Mesenchymal stem cell (in vitro differentiated cells and primary cell): ENCODE results near the gene SAT1.

Source experiments
- DNase-seq: peaks from one replicate; pipeline ENCODE4 v3.0.0-alpha.2; 2013
- H2AFZ ChIP-seq: one replicate; pipeline ENCODE4 v1.6.1; 2013; ENCODE audit warnings: low read depth, mild to moderate bottlenecking, control low read depth, inconsistent platforms, low read length, moderate library complexity
- H2AK5ac ChIP-seq: 2 replicates; pipeline ENCODE4 v1.6.1; 2013; ENCODE audit warnings: low read length, moderate library complexity, mild to moderate bottlenecking, inconsistent platforms; ENCODE audit not compliant: severe bottlenecking
- H2BK120ac ChIP-seq: one replicate; pipeline ENCODE4 v1.6.1; 2013; ENCODE audit warnings: low read depth, mild to moderate bottlenecking, inconsistent platforms, low read length, moderate library complexity
- H2BK12ac ChIP-seq, 2 experiments: one replicate each; pipeline ENCODE4 v1.6.1; 2013; ENCODE audit warnings: inconsistent platforms in 2 of 2, low read length in 2 of 2, mild to moderate bottlenecking in 2 of 2, moderate library complexity in 2 of 2, control low read depth in 1 of 2
- H2BK15ac ChIP-seq: one replicate; pipeline ENCODE4 v1.6.1; 2013; ENCODE audit warnings: mild to moderate bottlenecking, low read depth, inconsistent platforms; ENCODE audit not compliant: poor library complexity, severe bottlenecking
- H2BK5ac ChIP-seq: 2 replicates; pipeline ENCODE4 v1.6.1; 2013; ENCODE audit warnings: low read depth, mild to moderate bottlenecking, low read length, control low read depth, inconsistent platforms; ENCODE audit not compliant: poor library complexity, severe bottlenecking
- H3K14ac ChIP-seq, 2 experiments: one replicate each; pipeline ENCODE4 v1.6.1; 2013; ENCODE audit warnings: inconsistent platforms in 2 of 2, low read length in 2 of 2, control low read depth in 1 of 2, mild to moderate bottlenecking in 1 of 2, moderate library complexity in 1 of 2
- H3K18ac ChIP-seq, 2 experiments: one replicate each; pipeline ENCODE4 v1.6.1; 2013; ENCODE audit warnings: inconsistent platforms in 2 of 2, low read length in 2 of 2, control low read depth in 1 of 2, low read depth in 1 of 2, mild to moderate bottlenecking in 1 of 2
- H3K23ac ChIP-seq, 2 experiments: one replicate each; pipeline ENCODE4 v1.6.1; 2013; ENCODE audit warnings: inconsistent platforms in 2 of 2, low read length in 2 of 2, mild to moderate bottlenecking in 2 of 2, moderate library complexity in 2 of 2, control low read depth in 1 of 2
- H3K27ac ChIP-seq: 2 replicates; pipeline ENCODE4 v1.5.1; 2013; ENCODE audit warnings: mild to moderate bottlenecking, moderate library complexity, low read length, control low read depth, inconsistent platforms; ENCODE audit not compliant: poor library complexity, severe bottlenecking
- H3K27me3 ChIP-seq, 2 experiments: 2 replicates each; pipeline versions ENCODE4 v1.6.1 to v1.7.0; 2013; ENCODE audit warnings: low read length in 2 of 2, mild to moderate bottlenecking in 2 of 2, moderate library complexity in 2 of 2, control low read depth in 1 of 2, inconsistent platforms in 1 of 2; ENCODE audit not compliant: control insufficient read depth in 1 of 2, insufficient read depth in 1 of 2
- H3K36me3 ChIP-seq, 2 experiments: 2 replicates each; pipeline versions ENCODE4 v1.6.1 to v1.7.0; 2013; ENCODE audit warnings: low read length in 2 of 2, control low read depth in 1 of 2, inconsistent platforms in 1 of 2, low read depth in 1 of 2, mild to moderate bottlenecking in 1 of 2; ENCODE audit not compliant: insufficient read depth in 2 of 2, control insufficient read depth in 1 of 2
- H3K4ac ChIP-seq, 2 experiments: one replicate each; pipeline ENCODE4 v1.6.1; 2013; ENCODE audit warnings: inconsistent platforms in 2 of 2, low read length in 2 of 2, mild to moderate bottlenecking in 2 of 2, moderate library complexity in 2 of 2, control low read depth in 1 of 2, low read depth in 1 of 2
- H3K4me1 ChIP-seq: 2 replicates; pipeline ENCODE4 v1.6.1; 2013; ENCODE audit warnings: low read depth, low read length, control low read depth; ENCODE audit not compliant: control insufficient read depth, insufficient read depth
- H3K4me2 ChIP-seq: 2 replicates; pipeline ENCODE4 v1.6.1; 2013; ENCODE audit warnings: low read length, mild to moderate bottlenecking, inconsistent platforms; ENCODE audit not compliant: poor library complexity, severe bottlenecking
- H3K4me3 ChIP-seq, 2 experiments: 2 replicates each; pipeline versions ENCODE4 v1.5.1 to v1.7.0; 2013; ENCODE audit warnings: low read length in 2 of 2, mild to moderate bottlenecking in 2 of 2, control low read depth in 1 of 2, low read depth in 1 of 2; ENCODE audit not compliant: insufficient read depth in 1 of 2
- H3K79me1 ChIP-seq: replicated peaks from 2 replicates; pipeline ENCODE4 v1.6.1; 2013; ENCODE audit warnings: mild to moderate bottlenecking, control low read depth, low read length, inconsistent platforms; ENCODE audit not compliant: poor library complexity, severe bottlenecking
- H3K9ac ChIP-seq: 2 replicates; pipeline ENCODE4 v1.7.0; 2013; ENCODE audit warnings: mild to moderate bottlenecking, low read length, moderate library complexity
- H3K9me3 ChIP-seq: 2 replicates; pipeline ENCODE4 v1.7.0; 2013; ENCODE audit warnings: mild to moderate bottlenecking, low read length; ENCODE audit not compliant: control insufficient read depth
- H4K8ac ChIP-seq: one replicate; pipeline ENCODE4 v1.6.1; 2013; ENCODE audit warnings: inconsistent platforms, mild to moderate bottlenecking, low read length, moderate library complexity
- H4K91ac ChIP-seq: one replicate; pipeline ENCODE4 v1.6.1; 2013; ENCODE audit warnings: mild to moderate bottlenecking, low read length, inconsistent platforms
- WGBS: methylation state at CpG from one replicate; pipeline ENCODE4 v1.1.7; 2013; ENCODE audit warnings: mixed read lengths; 5-methylcytosine and 5-hydroxymethylcytosine counted together

The SAT1 gene

DNA sequence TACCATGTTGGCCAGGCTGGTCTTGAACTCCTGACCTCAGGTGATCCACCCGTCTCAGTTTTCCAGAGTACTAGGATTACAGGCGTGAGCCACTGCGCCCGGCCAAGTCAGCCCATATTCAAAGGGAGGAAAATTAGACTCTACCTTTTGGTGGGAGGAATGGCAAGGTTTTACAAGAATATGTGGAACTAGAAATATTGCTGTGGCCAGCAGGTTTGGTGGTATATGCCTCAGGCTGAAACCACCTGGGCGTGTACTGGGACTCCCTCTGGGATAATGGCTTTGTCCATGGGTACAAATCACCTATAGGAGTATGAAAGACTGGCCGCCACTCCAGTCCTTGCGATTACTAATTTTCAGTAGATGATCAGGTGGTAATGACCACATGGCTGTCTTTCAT is 32.4 kb downstream of the SAT1 start:
- Histone ChIP-seq H2AFZ (no peak overlapping the region), H2AK5ac (no peak overlapping the region), H3K23ac (no peak overlapping the region), H3K9me3 (peaks cover 8% of the 10 kb centered on the region), H3K4me2 (no peak overlapping the region), H2BK120ac (no peak overlapping the region), H3K27me3 (no peaks in the 10 kb centered on the region), H3K4me1 (peaks cover 2% of the 10 kb centered on the region), H3K4ac (no peak overlapping the region), H3K27ac (no peak overlapping the region), H3K14ac (no peak overlapping the region), H4K8ac (no peak overlapping the region), H3K9ac (no peak overlapping the region), H3K79me1 (no peaks in the 10 kb centered on the region), H3K36me3 (no peaks in the 10 kb centered on the region), H2BK15ac (no peak overlapping the region), H2BK5ac (no peak overlapping the region), H4K91ac (no peak overlapping the region), H3K18ac (no peak overlapping the region), H2BK12ac (no peak overlapping the region), H3K4me3 (no peak overlapping the region)
- WGBS, result 98% methylated on average over 7 of the region's 7 CpGs
- DNase-seq, result no peak

DNA sequence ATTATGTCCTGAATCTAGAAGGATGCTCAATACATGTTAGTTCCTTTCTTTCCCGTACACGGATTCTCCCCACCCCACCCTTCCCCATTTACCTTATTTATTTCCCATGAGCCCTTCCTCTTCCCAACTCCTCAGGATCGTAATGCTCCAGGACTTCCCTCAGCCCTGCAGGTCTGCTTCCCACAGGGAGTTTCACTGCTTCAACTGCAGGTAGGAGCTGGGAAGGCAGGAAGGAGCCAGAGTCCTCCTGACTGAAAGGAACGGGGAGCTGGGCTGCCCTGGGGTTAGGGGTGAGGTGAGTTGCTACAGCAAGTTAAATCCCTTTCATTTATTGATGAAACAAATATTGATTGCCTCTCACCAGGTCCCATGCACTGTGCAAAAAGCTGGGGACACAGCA is 33.2 kb downstream of the SAT1 start:
- Histone ChIP-seq H3K9ac (no peak overlapping the region), H3K4me3 (no peak overlapping the region), H2BK5ac (no peak overlapping the region), H3K79me1 (no peaks in the 10 kb centered on the region), H3K18ac (no peak overlapping the region), H3K27me3 (no peaks in the 10 kb centered on the region), H4K8ac (no peak overlapping the region), H3K27ac (no peak overlapping the region), H4K91ac (no peak overlapping the region), H3K36me3 (no peaks in the 10 kb centered on the region), H2BK120ac (peak overlapping the region; percentile 19), H3K23ac (no peak overlapping the region), H2AK5ac (no peak overlapping the region), H3K9me3 (peaks cover 8% of the 10 kb centered on the region), H2AFZ (no peak overlapping the region), H2BK12ac (no peak overlapping the region), H3K4me2 (no peak overlapping the region), H3K14ac (no peak overlapping the region), H2BK15ac (no peak overlapping the region), H3K4me1 (peaks cover 4% of the 10 kb centered on the region), H3K4ac (no peak overlapping the region)
- no peak for DNase-seq
- WGBS, result 88% methylated on average over 2 of the region's 4 CpGs

DNA sequence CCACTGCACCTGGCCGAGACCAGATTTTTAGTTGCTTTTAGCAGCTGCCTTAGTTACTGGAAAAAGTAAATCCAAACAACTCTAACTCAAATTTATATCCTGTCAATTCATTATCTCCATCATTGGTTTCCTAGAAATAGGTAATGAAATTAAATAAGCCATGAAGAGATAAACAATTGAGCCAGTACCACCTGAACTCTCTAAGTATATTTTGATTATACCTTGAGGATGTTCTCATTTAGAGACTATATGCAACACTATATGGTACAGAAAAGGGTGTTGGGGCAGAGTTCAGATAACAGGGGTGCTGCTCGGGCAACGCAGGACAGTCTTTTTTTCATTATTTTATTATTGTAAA is 35.0 kb downstream of the SAT1 start:
- H3K27me3 ChIP-seq, result no peaks in the 10 kb centered on the region
- H3K79me1 ChIP-seq, result no peaks in the 10 kb centered on the region
- no peak overlapping the region for H3K27ac ChIP-seq
- no peak overlapping the region for H2BK5ac ChIP-seq
- no peak overlapping the region for H2AFZ ChIP-seq
- no peak overlapping the region for H2BK120ac ChIP-seq
- H3K9me3 ChIP-seq, result peaks cover 8% of the 10 kb centered on the region
- no peak for DNase-seq
- H3K4me3 ChIP-seq, result no peak overlapping the region
- no peak overlapping the region for H3K18ac ChIP-seq
- no peak overlapping the region for H2BK12ac ChIP-seq
- no peaks in the 10 kb centered on the region for H3K36me3 ChIP-seq
- no peak overlapping the region for H2AK5ac ChIP-seq
- peaks cover 4% of the 10 kb centered on the region for H3K4me1 ChIP-seq
- H4K91ac ChIP-seq, result no peak overlapping the region
- no peak overlapping the region for H3K4me2 ChIP-seq
- H4K8ac ChIP-seq, result no peak overlapping the region
- no peak overlapping the region for H3K23ac ChIP-seq
- no peak overlapping the region for H3K14ac ChIP-seq
- no peak overlapping the region for H3K4ac ChIP-seq
- H2BK15ac ChIP-seq, result no peak overlapping the region
- WGBS, result no CpG with 5 or more reads among the region's 3 CpGs
- no peak overlapping the region for H3K9ac ChIP-seq

DNA sequence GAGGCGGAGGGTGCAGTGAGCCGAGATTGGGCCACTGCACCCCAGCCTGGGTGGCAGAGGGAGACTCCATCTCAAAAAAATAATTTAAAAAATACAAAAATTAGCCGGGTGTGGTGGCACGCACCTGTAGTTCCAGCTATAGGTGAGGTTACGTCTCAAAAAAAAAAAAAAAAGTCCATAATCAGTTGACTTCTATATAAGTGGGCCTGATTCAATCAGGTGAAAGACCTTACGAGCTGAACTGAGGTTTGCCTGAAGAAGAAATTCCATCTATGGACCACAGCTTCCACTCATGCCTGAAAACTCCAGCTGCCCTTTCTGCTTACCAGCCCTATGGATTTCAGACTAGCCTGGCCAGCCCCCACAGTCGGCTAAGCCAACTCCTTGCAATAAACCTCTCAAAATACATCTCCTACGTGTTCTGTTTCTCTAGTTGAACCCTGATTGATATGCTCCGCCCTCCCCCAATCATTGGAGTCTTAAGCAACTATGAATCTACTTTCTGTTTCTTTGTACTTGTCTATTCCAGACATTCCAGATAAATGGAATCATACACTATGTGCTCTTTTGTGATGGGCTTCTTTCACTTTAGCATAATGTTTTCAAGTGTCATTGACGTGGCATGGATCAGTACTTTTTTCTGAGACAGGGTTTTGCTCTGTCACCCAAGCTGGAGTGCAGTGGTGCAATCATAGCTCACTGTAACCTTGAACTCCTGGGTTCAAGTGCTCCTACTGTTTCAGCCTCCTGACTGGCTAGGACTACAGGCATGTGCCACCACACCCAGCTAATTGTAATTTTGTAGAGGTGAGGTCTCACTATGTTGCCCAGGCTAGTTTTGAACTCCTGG is 36.6 kb downstream of the SAT1 start:
- H2BK15ac ChIP-seq, result no peak overlapping the region
- H3K9ac ChIP-seq, result no peak overlapping the region
- no peak overlapping the region for H4K8ac ChIP-seq
- H2AK5ac ChIP-seq, result no peak overlapping the region
- 89% methylated on average over 5 of the region's 10 CpGs for WGBS
- no peaks in the 10 kb centered on the region for H3K27me3 ChIP-seq
- H3K4me2 ChIP-seq, result no peak overlapping the region
- peak; percentile 75 for DNase-seq
- no peak overlapping the region for H2BK5ac ChIP-seq
- H3K14ac ChIP-seq, result no peak overlapping the region
- no peak overlapping the region for H3K27ac ChIP-seq
- H3K4me3 ChIP-seq, result no peak overlapping the region
- H3K23ac ChIP-seq, result no peak overlapping the region
- no peak overlapping the region for H2BK120ac ChIP-seq
- no peak overlapping the region for H3K4ac ChIP-seq
- no peaks in the 10 kb centered on the region for H3K36me3 ChIP-seq
- no peak overlapping the region for H4K91ac ChIP-seq
- H3K9me3 ChIP-seq, result no peaks in the 10 kb centered on the region
- no peaks in the 10 kb centered on the region for H3K79me1 ChIP-seq
- no peak overlapping the region for H2AFZ ChIP-seq
- H3K18ac ChIP-seq, result no peak overlapping the region
- no peak overlapping the region for H2BK12ac ChIP-seq
- peaks cover 4% of the 10 kb centered on the region for H3K4me1 ChIP-seq
